Lung (tissue), 12 donors: ENCODE results near the gene CETP. TPM values are rescaled to one million over a fixed set of nuclear protein-coding genes. Genes with fewer than 3 reads are reported as not detected.

Experiments used
- ATAC-seq: fragments of 200-7000 bp; cut with Tn5 transposase; one replicate; pipeline ENCODE4 v1.9.1; 2020; ENCODE audit warnings: moderate number of reproducible peaks; ENCODE audit not compliant: insufficient read depth, low FRiP score
- DNase-seq, 3 donors: peaks; one replicate each; pipeline ENCODE4 v3.0.0-alpha.2; 2013 to 2017
- H3K27ac ChIP-seq, 2 donors: one replicate each; pipeline ENCODE4 v1.5.1; 2013; ENCODE audit warnings: mild to moderate bottlenecking in 2 of 2, moderate library complexity in 2 of 2, control low read depth in 1 of 2, inconsistent platforms in 1 of 2, low read depth in 1 of 2, low read length in 1 of 2
- H3K27me3 ChIP-seq, 3 donors: one replicate each; pipeline ENCODE4 v1.5.1; 2013; ENCODE audit warnings: low read length in 2 of 3; ENCODE audit not compliant: control insufficient read depth in 3 of 3, insufficient read depth in 3 of 3
- H3K36me3 ChIP-seq, 4 donors: one replicate each; pipeline ENCODE4 v1.5.1; 2013; ENCODE audit warnings: low read length in 4 of 4, mild to moderate bottlenecking in 1 of 4, moderate library complexity in 1 of 4; ENCODE audit not compliant: control insufficient read depth in 4 of 4, insufficient read depth in 4 of 4
- H3K4me1 ChIP-seq, 5 donors: one replicate each; pipeline ENCODE4 v1.5.1; 2013; ENCODE audit warnings: low read length in 5 of 5, mild to moderate bottlenecking in 2 of 5, moderate library complexity in 1 of 5; ENCODE audit not compliant: control insufficient read depth in 5 of 5, insufficient read depth in 5 of 5
- H3K4me3 ChIP-seq: one replicate; pipeline ENCODE4 v1.5.1; 2013; ENCODE audit warnings: mild to moderate bottlenecking, control low read depth, moderate library complexity
- H3K9ac ChIP-seq, 2 donors: one replicate each; pipeline ENCODE4 v1.5.1; 2013; ENCODE audit warnings: low read length in 2 of 2, control low read depth in 1 of 2; ENCODE audit not compliant: insufficient read depth in 1 of 2
- H3K9me3 ChIP-seq, 4 donors: one replicate each; pipeline ENCODE4 v1.5.1; 2013; ENCODE audit warnings: low read length in 3 of 4, mild to moderate bottlenecking in 1 of 4, moderate library complexity in 1 of 4; ENCODE audit not compliant: control insufficient read depth in 4 of 4, insufficient read depth in 3 of 4
- CTCF ChIP-seq: IDR thresholded peaks from 2 replicates; pipeline ENCODE4 v1.5.1; 2012; ENCODE audit warnings: mild to moderate bottlenecking; ENCODE audit errors: control extremely low read depth, extremely low read depth
- WGBS, 2 donors: extraction: QIAGEN DNeasy Blood & Tissue Kit; methylation state at CpG; one replicate each; pipeline ENCODE4 v1.1.7; 2013; 5-methylcytosine and 5-hydroxymethylcytosine counted together
- polyA plus RNA-seq, 2 donors: library from polyadenylated mRNA; stranded (reverse); fragments of 200-250 nt; gene quantifications; one replicate each; pipeline ENCODE4 v1.2.1, GENCODE V29; 2013
- total RNA-seq, 2 donors: library from RNA; depleted of rRNA in 1 of 2; stranded (reverse); fragments of >200 nt in 1 of 2; gene quantifications; one replicate each; pipeline ENCODE4 v1.2.1, GENCODE V29; 2014 to 2021
- donor health status: control.
- donor health status: control.
- donor health status: Bipolar disorder and iron deficiency.
- donor health status: healthy.
- donor health status: DM: yes; HTN: yes; CAD: no.

CETP gene
- total and polyA plus RNA-seq, 4 donors: 0.71 to 8.4 (median 0.83) TPM

- DNase-seq: no peak
- TF ChIP-seq CTCF: no peak
- peaks cover 53 to 72% (median 67%) of the 10 kb centered on the region in 4 donors for H3K36me3 ChIP-seq
- WGBS, 2 donors: 56 to 60% methylated on average over 2 of the region's 2 CpGs
- peak overlapping the region in 1 of 2 donors; percentile 53 for H3K27ac ChIP-seq
- H3K4me3 ChIP-seq: no peak overlapping the region
- no peaks in the 10 kb centered on the region for H3K9me3 ChIP-seq
- H3K4me1 ChIP-seq: peaks cover 0 to 9% (median 3%) of the 10 kb centered on the region in 5 donors
- ATAC-seq: no peak
- H3K9ac ChIP-seq: no peak overlapping the region
- H3K27me3 ChIP-seq: no peaks in the 10 kb centered on the region
Observed at GRCh38 chr16:56941092-56941491, 20.7 kb upstream of the CETP start.

GRCh38 chr16:56941856-56942331 is 19.9 kb upstream of the CETP start:
- Histone ChIP-seq H3K4me3 (no peak overlapping the region), H3K4me1 (peaks cover 0 to 9% (median 3%) of the 10 kb centered on the region in 5 donors), H3K27me3 (no peaks in the 10 kb centered on the region), H3K9me3 (no peaks in the 10 kb centered on the region), H3K27ac (no peak overlapping the region), H3K9ac (no peak overlapping the region), H3K36me3 (peaks cover 54 to 66% (median 61%) of the 10 kb centered on the region in 4 donors)
- DNase-seq (no peak), ATAC-seq (no peak)
- WGBS, 2 donors: 78 to 81% methylated on average over 9 of the region's 9 CpGs
- no peak for TF ChIP-seq CTCF

GRCh38 chr16:56943761-56944375 is 17.9 kb upstream of the CETP start:
- TF ChIP-seq CTCF: no peak
- Histone ChIP-seq H3K9ac (no peak overlapping the region), H3K4me1 (peaks cover 0 to 5% (median 2%) of the 10 kb centered on the region in 5 donors), H3K4me3 (no peak overlapping the region), H3K9me3 (no peaks in the 10 kb centered on the region), H3K36me3 (peaks cover 45 to 56% (median 51%) of the 10 kb centered on the region in 4 donors), H3K27me3 (no peaks in the 10 kb centered on the region), H3K27ac (no peak overlapping the region)
- DNase-seq: no peak
- 84 to 85% methylated on average over 6 of the region's 6 CpGs for WGBS, 2 donors
- ATAC-seq: no peak
